ENCODE measurements around the gene PODNL1. TPM values are rescaled to one million over a fixed set of nuclear protein-coding genes. Genes with fewer than 3 reads are reported as not detected.

Gene PODNL1
- total RNA-seq, 1 experiment from 2014 or later = 6.4 TPM

DNA sequence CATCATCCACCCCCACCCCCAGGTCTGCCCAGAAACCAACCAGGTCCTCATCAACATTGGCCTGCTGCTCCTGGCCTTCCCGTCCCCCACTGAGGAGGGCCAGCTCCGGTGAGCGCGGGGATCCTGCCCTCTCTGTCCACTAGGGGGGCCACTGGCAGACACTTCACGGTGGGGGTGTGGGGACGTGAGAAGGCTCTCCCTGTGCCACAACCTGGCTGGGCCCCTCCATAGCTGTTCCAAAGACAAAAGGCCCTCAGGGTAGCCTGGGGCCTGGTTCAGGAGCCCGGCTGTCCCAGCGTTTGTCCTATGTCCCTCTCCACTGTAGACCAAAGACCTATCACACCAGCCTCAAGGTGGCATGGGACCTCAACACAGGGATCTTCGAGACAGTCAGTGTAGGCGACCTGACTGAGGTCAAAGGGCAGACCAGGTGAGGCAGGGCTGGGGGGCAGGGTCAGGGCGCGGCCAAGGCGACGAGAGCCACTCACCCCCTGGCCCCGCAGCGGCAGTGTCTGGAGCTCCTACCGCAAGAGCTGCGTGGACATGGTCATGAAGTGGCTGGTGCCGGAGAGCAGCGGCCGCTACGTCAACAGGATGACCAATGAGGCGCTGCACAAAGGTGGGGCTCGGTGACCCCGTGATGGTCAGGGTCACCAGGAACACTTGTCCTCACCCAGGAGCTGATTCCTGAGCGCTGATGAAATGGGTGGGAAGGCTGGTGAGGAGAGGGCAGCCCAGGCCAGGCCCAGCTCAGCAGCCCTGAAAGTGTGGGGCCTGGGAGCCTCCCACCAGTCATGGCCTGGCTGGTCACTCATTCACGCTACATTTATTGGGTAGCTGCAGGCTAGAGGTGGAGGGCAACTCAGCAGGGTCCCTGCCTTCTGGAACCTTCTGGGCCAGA is 22.0 kb upstream of the PODNL1 start:
- Histone ChIP-seq H3K9me2 (ENCODE audit: insufficient read depth) (no peaks in the 10 kb centered on the region), H3K27ac (no peak overlapping the region), H3K4me3 (no peak overlapping the region), H3F3A (ENCODE audit: insufficient read depth, low read depth) (peaks cover 19% of the 10 kb centered on the region), H4K20me1 (ENCODE audit: insufficient read depth) (no peaks in the 10 kb centered on the region; the same call in 1 of the 2 replicates), H3K4me1 (replicated peaks; ENCODE audit: insufficient read depth) (no peaks in the 10 kb centered on the region), H3K27me3 (ENCODE audit: insufficient read depth, low read depth) (no peaks in the 10 kb centered on the region), H3K4me2 (no peak overlapping the region), H3K36me3 (ENCODE audit: low read depth) (peaks cover 15% of the 10 kb centered on the region; the same call in 1 of the 2 replicates), H3K9me3 (ENCODE audit: insufficient read depth, low read depth) (no peaks in the 10 kb centered on the region), H3K79me2 (ENCODE audit: low read depth) (no peaks in the 10 kb centered on the region), H2AFZ (no peak overlapping the region)
- BruUV-seq (replicated peaks) = no TSS peak
- no peak for DNase-seq
- TF ChIP-seq, protein P1, sequence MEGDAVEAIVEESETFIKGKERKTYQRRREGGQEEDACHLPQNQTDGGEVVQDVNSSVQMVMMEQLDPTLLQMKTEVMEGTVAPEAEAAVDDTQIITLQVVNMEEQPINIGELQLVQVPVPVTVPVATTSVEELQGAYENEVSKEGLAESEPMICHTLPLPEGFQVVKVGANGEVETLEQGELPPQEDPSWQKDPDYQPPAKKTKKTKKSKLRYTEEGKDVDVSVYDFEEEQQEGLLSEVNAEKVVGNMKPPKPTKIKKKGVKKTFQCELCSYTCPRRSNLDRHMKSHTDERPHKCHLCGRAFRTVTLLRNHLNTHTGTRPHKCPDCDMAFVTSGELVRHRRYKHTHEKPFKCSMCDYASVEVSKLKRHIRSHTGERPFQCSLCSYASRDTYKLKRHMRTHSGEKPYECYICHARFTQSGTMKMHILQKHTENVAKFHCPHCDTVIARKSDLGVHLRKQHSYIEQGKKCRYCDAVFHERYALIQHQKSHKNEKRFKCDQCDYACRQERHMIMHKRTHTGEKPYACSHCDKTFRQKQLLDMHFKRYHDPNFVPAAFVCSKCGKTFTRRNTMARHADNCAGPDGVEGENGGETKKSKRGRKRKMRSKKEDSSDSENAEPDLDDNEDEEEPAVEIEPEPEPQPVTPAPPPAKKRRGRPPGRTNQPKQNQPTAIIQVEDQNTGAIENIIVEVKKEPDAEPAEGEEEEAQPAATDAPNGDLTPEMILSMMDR (conservative IDR thresholded peaks at IDR 0.05) = no peak; the same call in 1 of the 2 replicates
- no peak for TF ChIP-seq EZH2 (IDR thresholded peaks at IDR 0.05; ENCODE audit: low read depth)
- ChIA-PET CTCF (no interaction called here), POLR2A (ENCODE audit: unreplicated experiment) (no interaction called here)
- intact Hi-C loops (cut with micrococcal nuclease; ENCODE audit: unreplicated experiment) = no loop called here

DNA sequence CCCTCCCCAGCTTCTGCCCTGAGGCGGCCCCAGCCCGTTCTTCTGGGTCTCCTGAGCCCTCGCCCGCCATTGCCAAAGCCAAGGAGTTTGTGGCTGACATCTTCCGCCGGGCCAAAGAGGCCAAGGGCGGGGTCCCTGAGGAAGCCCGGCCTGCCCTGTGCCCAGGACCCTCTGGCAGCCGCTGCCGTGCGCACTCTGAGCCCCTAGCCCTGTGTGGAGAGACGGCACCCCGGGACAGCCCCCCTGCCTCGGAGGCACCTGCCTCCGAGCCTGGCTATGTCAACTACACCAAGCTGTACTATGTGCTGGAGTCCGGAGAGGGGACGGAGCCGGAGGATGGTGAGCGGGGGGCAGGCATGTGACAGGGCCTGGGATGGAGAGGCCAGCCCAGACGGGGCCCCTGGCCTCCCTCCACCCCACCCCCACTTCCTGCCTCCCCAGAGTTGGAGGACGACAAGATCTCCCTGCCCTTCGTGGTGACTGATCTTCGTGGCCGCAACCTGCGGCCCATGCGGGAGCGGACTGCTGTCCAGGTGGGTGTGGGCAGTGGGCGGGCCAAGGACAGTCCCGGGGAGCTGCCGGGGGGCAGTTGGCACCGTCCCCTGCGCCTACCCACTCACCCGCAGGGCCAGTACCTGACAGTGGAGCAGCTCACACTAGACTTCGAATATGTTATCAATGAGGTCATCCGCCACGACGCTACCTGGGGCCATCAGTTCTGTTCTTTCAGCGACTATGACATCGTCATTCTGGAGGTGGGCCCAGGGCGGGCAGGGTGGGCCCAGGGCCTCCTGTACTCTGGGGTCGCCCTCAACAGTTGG is 21.1 kb upstream of the PODNL1 start:
- Histone ChIP-seq H3K9me3 (ENCODE audit: insufficient read depth, low read depth) (no peaks in the 10 kb centered on the region), H3K27ac (no peak overlapping the region), H2AFZ (no peak overlapping the region), H4K20me1 (ENCODE audit: insufficient read depth) (no peaks in the 10 kb centered on the region; the same call in 1 of the 2 replicates), H3K4me3 (no peak overlapping the region), H3K4me2 (no peak overlapping the region), H3K9me2 (ENCODE audit: insufficient read depth) (no peaks in the 10 kb centered on the region), H3K4me1 (replicated peaks; ENCODE audit: insufficient read depth) (no peaks in the 10 kb centered on the region), H3K27me3 (ENCODE audit: insufficient read depth, low read depth) (no peaks in the 10 kb centered on the region), H3K79me2 (ENCODE audit: low read depth) (peaks cover 2% of the 10 kb centered on the region), H3K36me3 (ENCODE audit: low read depth) (peaks cover 15% of the 10 kb centered on the region; the same call in 1 of the 2 replicates), H3F3A (ENCODE audit: insufficient read depth, low read depth) (peaks cover 10% of the 10 kb centered on the region)
- BruUV-seq (replicated peaks) = no TSS peak
- ChIA-PET CTCF (no interaction called here), POLR2A (ENCODE audit: unreplicated experiment) (no interaction called here)
- intact Hi-C loops (cut with micrococcal nuclease; ENCODE audit: unreplicated experiment) = no loop called here
- TF ChIP-seq, protein P1 (conservative IDR thresholded peaks at IDR 0.05) = no peak
- no peak for TF ChIP-seq EZH2 (IDR thresholded peaks at IDR 0.05; ENCODE audit: low read depth)
- no peak for DNase-seq

DNA sequence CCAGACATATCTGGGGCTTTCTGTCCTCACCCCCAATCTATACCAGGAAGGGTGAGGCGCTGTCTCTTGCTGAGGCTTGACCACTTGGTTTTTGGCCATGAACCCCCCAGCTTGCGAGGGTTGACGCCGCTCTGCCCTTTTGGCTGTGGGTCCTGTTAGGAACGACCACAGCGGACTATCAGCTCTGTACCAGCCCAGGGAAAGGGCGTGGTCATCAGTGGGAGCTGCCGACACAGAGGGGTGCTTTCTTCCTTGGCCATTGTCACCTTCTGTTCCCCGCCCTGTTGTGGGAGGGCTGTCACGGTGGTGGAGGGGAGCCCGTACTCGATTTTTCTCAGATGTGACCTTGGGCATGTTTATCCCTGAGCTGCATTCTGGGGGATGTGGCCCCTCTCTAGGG is 19.8 kb upstream of the PODNL1 start:
- no peak for DNase-seq
- Histone ChIP-seq H3K79me2 (ENCODE audit: low read depth) (peaks cover 16% of the 10 kb centered on the region), H3K4me2 (no peak overlapping the region), H3K4me3 (no peak overlapping the region), H3K27me3 (ENCODE audit: insufficient read depth, low read depth) (no peaks in the 10 kb centered on the region), H3K9me2 (ENCODE audit: insufficient read depth) (no peaks in the 10 kb centered on the region), H4K20me1 (ENCODE audit: insufficient read depth) (peaks cover 8% of the 10 kb centered on the region), H3K27ac (no peak overlapping the region), H3K9me3 (ENCODE audit: insufficient read depth, low read depth) (no peaks in the 10 kb centered on the region), H3F3A (ENCODE audit: insufficient read depth, low read depth) (peaks cover 5% of the 10 kb centered on the region), H3K4me1 (replicated peaks; ENCODE audit: insufficient read depth) (peaks cover 6% of the 10 kb centered on the region), H3K36me3 (ENCODE audit: low read depth) (peaks cover 15% of the 10 kb centered on the region; the same call in 1 of the 2 replicates), H2AFZ (no peak overlapping the region)
- ChIA-PET POLR2A (ENCODE audit: unreplicated experiment) (no interaction called here), CTCF (no interaction called here)
- intact Hi-C loops (cut with micrococcal nuclease; ENCODE audit: unreplicated experiment) = no loop called here
- no TSS peak for BruUV-seq (replicated peaks)
- TF ChIP-seq, protein P1 (conservative IDR thresholded peaks at IDR 0.05) = no peak
- TF ChIP-seq EZH2 (IDR thresholded peaks at IDR 0.05; ENCODE audit: low read depth) = no peak
